ENCODE measurements around the gene ABHD17A. TPM values are rescaled to one million over a fixed set of nuclear protein-coding genes. Genes with fewer than 3 reads are reported as not detected.

ABHD17A gene
- total and polyA plus RNA-seq, 2 of the 8 experiments (the other 6 are each of a cell fraction or from before 2014, with no cell fraction given): 41.2 to 87.4 TPM

GRCh38 chr19:1829958-1830357, 55.3 kb downstream of the ABHD17A start:
- H3K4me1 ChIP-seq (replicated peaks in 1 of 4; ENCODE audit: control insufficient read depth in 3 of 4, insufficient read depth in 4 of 4, low read length in 3 of 4): peaks cover 0 to 14% (median 8%) of the 10 kb centered on the region in 4 experiments; a peak in 6 of 7 replicates
- no peak overlapping the region for H4K5ac ChIP-seq (ENCODE audit: insufficient read length, low read depth, low read length)
- H3K36me3 ChIP-seq (ENCODE audit: control insufficient read depth in 2 of 4, insufficient read depth in 4 of 4, low read length in 3 of 4): peaks cover 0 to 9% (median 2%) of the 10 kb centered on the region in 4 experiments; a peak in 1 of 8 replicates
- no peak overlapping the region for H2BK120ac ChIP-seq (replicated peaks; ENCODE audit: low read depth, low read length)
- FAIRE-seq (no peak), DNase-seq (ENCODE audit: low read depth in 1 of 2, low spot score in 2 of 2) (no peak)
- no peak overlapping the region for H3K56ac ChIP-seq (replicated peaks; ENCODE audit: insufficient read length, low read depth, low read length)
- no peak overlapping the region for H2BK20ac ChIP-seq (ENCODE audit: low read length)
- no peak overlapping the region for H3K14ac ChIP-seq (ENCODE audit: insufficient read length)
- H4K20me1 ChIP-seq (replicated peaks in 1 of 2; ENCODE audit: control insufficient read depth in 1 of 2, insufficient read depth in 2 of 2, low read length in 2 of 2): peaks cover 0 to 14% of the 10 kb centered on the region in 2 experiments
- H3K27ac ChIP-seq (ENCODE audit: low read depth, low read length): no peak overlapping the region
- H2AK5ac ChIP-seq (ENCODE audit: low read depth, low read length): no peak overlapping the region
- H3K4me3 ChIP-seq (ENCODE audit: extremely low read depth in 1 of 4, insufficient read depth in 2 of 4, low read depth in 3 of 4, low read length in 4 of 4): no peak overlapping the region
- H4K8ac ChIP-seq (ENCODE audit: extremely low read depth, insufficient read depth, low read length): no peak overlapping the region; the same call in 1 of the 2 replicates
- WGBS, 2 experiments (ENCODE audit: extremely low coverage in 1 of 2, insufficient coverage in 1 of 2, insufficient read length in 1 of 2, insufficient replicate concordance in 2 of 2, low coverage in 1 of 2, low lambda C conversion rate in 2 of 2, missing lambda C conversion rate in 1 of 2): 92% methylated on average over 11 of the region's 11 CpGs; no CpG with 5 or more reads in 1 of the 2 experiments
- H2BK15ac ChIP-seq (ENCODE audit: low read length): no peak overlapping the region
- ChIA-PET CTCF (ENCODE audit: partially characterized antibody) (interaction anchor here (1.1 to 16.5 kb wide), 10 partner anchors 11 to 224 kb away, joined by 3 to 228 read pairs (median 5); partner anchors contain the start of genes ATP8B3 and UQCR11), POLR2A (ENCODE audit: partially characterized antibody) (interaction anchor here (0.7 to 2.8 kb wide), 4 partner anchors 10 to 16 kb away, joined by 3 to 8 read pairs (median 4); no protein-coding TSS in a partner anchor)
- no peak overlapping the region for H4K91ac ChIP-seq (replicated peaks; ENCODE audit: insufficient read length, low read length)
- H3K4me2 ChIP-seq (ENCODE audit: insufficient read depth in 1 of 2, low read depth in 2 of 2, low read length in 2 of 2): no peak overlapping the region
- no peaks in the 10 kb centered on the region for H3K27me3 ChIP-seq (replicated peaks in 1 of 4; ENCODE audit: control insufficient read depth in 3 of 4, extremely low read depth in 1 of 4, insufficient read depth in 3 of 4, low read length in 3 of 4)
- no peak overlapping the region for H2BK12ac ChIP-seq (ENCODE audit: low read depth, low read length)
- H2AFZ ChIP-seq (ENCODE audit: low read length): no peak overlapping the region
- H3K9ac ChIP-seq (replicated peaks in 1 of 4; ENCODE audit: extremely low read depth in 1 of 4, low read depth in 3 of 4, low read length in 3 of 4): no peak overlapping the region
- H3K79me1 ChIP-seq (ENCODE audit: low read depth, low read length): peaks cover 8% of the 10 kb centered on the region
- no peak overlapping the region for H2BK5ac ChIP-seq (ENCODE audit: low read depth, low read length)
- no peaks in the 10 kb centered on the region for H3K9me3 ChIP-seq (ENCODE audit: insufficient read depth in 2 of 2, low read depth in 1 of 2, low read length in 1 of 2)
- no peak overlapping the region for H3K18ac ChIP-seq (ENCODE audit: extremely low read depth, low read length)
- H3K23me2 ChIP-seq (ENCODE audit: low read depth, low read length): peaks cover 2% of the 10 kb centered on the region; the same call in 1 of the 2 replicates
- TF ChIP-seq USF2 (IDR thresholded peaks at IDR 0.05; ENCODE audit: low read length) (no peak), RAD21 (IDR thresholded peaks at IDR 0.05 in 1 of 2, conservative IDR thresholded peaks at IDR 0.05 in 1 of 2; ENCODE audit: low read depth in 2 of 2, low read length in 2 of 2) (no peak), KDM4A (IDR thresholded peaks at IDR 0.05; ENCODE audit: low read depth, low read length, severe bottlenecking) (no peak), JUN (IDR thresholded peaks at IDR 0.05; ENCODE audit: low read depth, low read length) (no peak), RBBP5 (IDR thresholded peaks at IDR 0.05; ENCODE audit: borderline replicate concordance, low read depth, low read length) (no peak), GTF2F1 (IDR thresholded peaks at IDR 0.05; ENCODE audit: borderline replicate concordance, low read depth, low read length) (no peak), HDAC2 (IDR thresholded peaks at IDR 0.05; ENCODE audit: borderline replicate concordance in 1 of 2, low read depth in 2 of 2, low read length in 2 of 2) (no peak), CBX5 (IDR thresholded peaks at IDR 0.05; ENCODE audit: low read depth, low read length) (no peak)
- H3K79me2 ChIP-seq (ENCODE audit: control insufficient read depth in 1 of 2, insufficient read depth in 2 of 2, low read length in 2 of 2): peaks cover 0 to 28% of the 10 kb centered on the region in 2 experiments; a peak in 2 of 4 replicates
- no peak overlapping the region for H3K23ac ChIP-seq (ENCODE audit: insufficient read length)
- no peak overlapping the region for H3K4ac ChIP-seq (replicated peaks; ENCODE audit: insufficient read length, low read depth, low read length)
